HepG2 (cell line): ENCODE measurements around the gene OR2W1. TPM values are rescaled to one million over a fixed set of nuclear protein-coding genes. Genes with fewer than 3 reads are reported as not detected.

Experiments used
- CEBPZ ChIP-seq: IDR thresholded peaks from 2 replicates; pipeline ENCODE4 v1.6.1; 2012; ENCODE audit warnings: low read length, improper control_type of control experiment
- ETV5 ChIP-seq: IDR thresholded peaks from 2 replicates; pipeline ENCODE4 v1.6.1; 2018; ENCODE audit warnings: missing biosample characterization, missing genetic modification reagents, inconsistent platforms, borderline replicate concordance
- JUND ChIP-seq: sonication (generic); formaldehyde crosslinking; IDR thresholded peaks from 2 replicates; pipeline ENCODE4 v1.8.0; 2022; ENCODE audit warnings: mild to moderate bottlenecking, missing genetic modification reagents
- NFYB ChIP-seq: sonication (generic); formaldehyde crosslinking; IDR thresholded peaks from 2 replicates; pipeline ENCODE4 v1.4.0; 2020; ENCODE audit warnings: missing genetic modification reagents
- POLR2A ChIP-seq, 2 experiments: IDR thresholded peaks; 2 replicates each; pipeline ENCODE4 v1.6.1; 2011; ENCODE audit warnings: low read depth in 2 of 2, low read length in 2 of 2, mild to moderate bottlenecking in 1 of 2, moderate library complexity in 1 of 2; ENCODE audit not compliant: insufficient read depth in 1 of 2
- RXRB ChIP-seq: IDR thresholded peaks from 2 replicates; pipeline ENCODE4 v1.6.1; 2016; ENCODE audit warnings: borderline replicate concordance, missing genetic modification reagents, missing compliant biosample characterization
- SIX1 ChIP-seq: sonication (generic); formaldehyde crosslinking; IDR thresholded peaks from 2 replicates; pipeline ENCODE4 v1.4.0; 2020; ENCODE audit warnings: missing genetic modification reagents, borderline replicate concordance
- SKI ChIP-seq: fragments of 450-650 bp; IDR thresholded peaks from one replicate; pipeline ENCODE4 v1.6.1; 2018; ENCODE audit warnings: mild to moderate bottlenecking; ENCODE audit not compliant: partially characterized antibody
- SP1 ChIP-seq, 2 experiments: fragments of 450-650 bp in 1 of 2; sonication (generic) in 1 of 2; formaldehyde crosslinking in 1 of 2; IDR thresholded peaks; 2 replicates each; pipeline versions ENCODE4 v1.4.0 to v1.6.1; 2016 to 2020; ENCODE audit warnings: missing genetic modification reagents in 1 of 2
- TBP ChIP-seq: sonication (generic); formaldehyde crosslinking; IDR thresholded peaks from 2 replicates; pipeline ENCODE4 v1.5.0; 2020; ENCODE audit warnings: missing genetic modification reagents
- TCF7L2 ChIP-seq: IDR thresholded peaks from 2 replicates; pipeline ENCODE4 v1.6.1; 2011; ENCODE audit warnings: mild to moderate bottlenecking, low read depth, low read length, moderate library complexity
- TIGD3 ChIP-seq: sonication (generic); formaldehyde crosslinking; IDR thresholded peaks from 2 replicates; pipeline ENCODE4 v1.5.1; 2020; ENCODE audit warnings: mild to moderate bottlenecking, missing genetic modification reagents, borderline replicate concordance
- ZBTB38 ChIP-seq: sonication (generic); formaldehyde crosslinking; IDR thresholded peaks from 2 replicates; pipeline ENCODE4 v1.5.1; 2020; ENCODE audit warnings: mild to moderate bottlenecking, missing genetic modification reagents
- ZC3H4 ChIP-seq: sonication (generic); formaldehyde crosslinking; IDR thresholded peaks from 2 replicates; pipeline ENCODE4 v1.4.0; 2020; ENCODE audit warnings: missing genetic modification reagents, borderline replicate concordance
- ZNF24 ChIP-seq: fragments of 450-650 bp; IDR thresholded peaks from 2 replicates; pipeline ENCODE4 v1.6.1; 2017; ENCODE audit warnings: antibody characterized with exemption, mild to moderate bottlenecking
- ZNF431 ChIP-seq: sonication (generic); formaldehyde crosslinking; IDR thresholded peaks from 2 replicates; pipeline ENCODE4 v1.9.0; 2022; ENCODE audit warnings: missing genetic modification reagents, low read depth, mild to moderate bottlenecking, borderline replicate concordance
- ZNF878 ChIP-seq: sonication (generic); formaldehyde crosslinking; IDR thresholded peaks from 2 replicates; pipeline ENCODE4 v1.8.1; 2023; ENCODE audit warnings: mild to moderate bottlenecking, missing genetic modification reagents, moderate library complexity
- polyA plus RNA-seq, 8 experiments: library from polyadenylated mRNA; depleted of rRNA in 3 of 8; stranded (reverse) in 7 of 8; unstranded in 1 of 8; fragments of >200 nt; fragmentation: Illumina TruSeq in 4 of 8; extraction: Trizol in 4 of 8; gene quantifications; 2 replicates each; pipeline versions ENCODE4 v1.2.1 to v1.2.3, GENCODE V29; 2011 to 2016; ENCODE audit warnings: low read depth in 4 of 8, missing spikeins in 1 of 8, mixed read lengths in 1 of 8; ENCODE audit not compliant: insufficient read depth in 1 of 8
- total RNA-seq, 5 experiments: library from RNA; depleted of rRNA; stranded (reverse); fragments of >200 nt; fragmentation: Illumina TruSeq; extraction: Trizol; gene quantifications; 2 replicates each; pipeline ENCODE4 v1.2.3, GENCODE V29; 2016; ENCODE audit warnings: low read depth in 1 of 5
- TF ChIP-seq, protein P1 (sequence below): sonication (generic); formaldehyde crosslinking; IDR thresholded peaks from 2 replicates; pipeline ENCODE4 v1.4.0; 2020; ENCODE audit warnings: mild to moderate bottlenecking, low read depth, missing genetic modification reagents
- TF ChIP-seq, protein P2 (sequence below): sonication (generic); formaldehyde crosslinking; IDR thresholded peaks from 2 replicates; pipeline ENCODE4 v1.4.0; 2020; ENCODE audit warnings: missing genetic modification reagents, mild to moderate bottlenecking, borderline replicate concordance

The OR2W1 gene
- total and polyA plus RNA-seq, 2 of the 13 experiments (the other 11 are each of a cell fraction or from before 2014, with no cell fraction given): not detected

- TF ChIP-seq TIGD3 (CRISPR knock-in tag): 0 out of 2 replicates have a peak, but pooled peaks have one; percentile 57
- no peak; the same call in 1 of the 2 replicates for TF ChIP-seq ZNF878
- TF ChIP-seq ZBTB38 (CRISPR knock-in tag): peak; percentile 62; the same call in 1 of the 2 replicates
- no peak for TF ChIP-seq TCF7L2
- TF ChIP-seq RXRB (CRISPR knock-in tag): 0 out of 2 replicates have a peak, but pooled peaks have one; percentile 31
- no peak for TF ChIP-seq POLR2A (IDR thresholded peaks at IDR 0.05; ENCODE audit: insufficient read depth in 1 of 2, low read depth in 2 of 2, low read length in 2 of 2)
- TF ChIP-seq SKI: no peak
- TF ChIP-seq ZNF431 (CRISPR knock-in tag): peak; percentile 83
- no peak; the same call in 1 of the 2 replicates for TF ChIP-seq TBP (CRISPR knock-in tag)
- 0 out of 2 replicates have a peak, but pooled peaks have one; percentile 26 for TF ChIP-seq SIX1 (CRISPR knock-in tag)
- no peak for TF ChIP-seq SP1 (IDR thresholded peaks at IDR 0.05)
- TF ChIP-seq SP1 (CRISPR knock-in tag; IDR thresholded peaks at IDR 0.05): peak; percentile 39; the same call in 1 of the 2 replicates
- TF ChIP-seq NFYB (CRISPR knock-in tag): peak; percentile 37
- TF ChIP-seq CEBPZ: no peak
- no peak for TF ChIP-seq ETV5 (CRISPR knock-in tag)
- TF ChIP-seq JUND (CRISPR knock-in tag): 0 out of 2 replicates have a peak, but pooled peaks have one; percentile 18
- TF ChIP-seq, protein P1, sequence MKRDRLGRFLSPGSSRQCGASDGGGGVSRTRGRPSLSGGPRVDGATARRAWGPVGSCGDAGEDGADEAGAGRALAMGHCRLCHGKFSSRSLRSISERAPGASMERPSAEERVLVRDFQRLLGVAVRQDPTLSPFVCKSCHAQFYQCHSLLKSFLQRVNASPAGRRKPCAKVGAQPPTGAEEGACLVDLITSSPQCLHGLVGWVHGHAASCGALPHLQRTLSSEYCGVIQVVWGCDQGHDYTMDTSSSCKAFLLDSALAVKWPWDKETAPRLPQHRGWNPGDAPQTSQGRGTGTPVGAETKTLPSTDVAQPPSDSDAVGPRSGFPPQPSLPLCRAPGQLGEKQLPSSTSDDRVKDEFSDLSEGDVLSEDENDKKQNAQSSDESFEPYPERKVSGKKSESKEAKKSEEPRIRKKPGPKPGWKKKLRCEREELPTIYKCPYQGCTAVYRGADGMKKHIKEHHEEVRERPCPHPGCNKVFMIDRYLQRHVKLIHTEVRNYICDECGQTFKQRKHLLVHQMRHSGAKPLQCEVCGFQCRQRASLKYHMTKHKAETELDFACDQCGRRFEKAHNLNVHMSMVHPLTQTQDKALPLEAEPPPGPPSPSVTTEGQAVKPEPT (CRISPR knock-in tag): peak; percentile 78; the same call in 1 of the 2 replicates
- no peak for TF ChIP-seq ZNF24
- TF ChIP-seq, protein P2, sequence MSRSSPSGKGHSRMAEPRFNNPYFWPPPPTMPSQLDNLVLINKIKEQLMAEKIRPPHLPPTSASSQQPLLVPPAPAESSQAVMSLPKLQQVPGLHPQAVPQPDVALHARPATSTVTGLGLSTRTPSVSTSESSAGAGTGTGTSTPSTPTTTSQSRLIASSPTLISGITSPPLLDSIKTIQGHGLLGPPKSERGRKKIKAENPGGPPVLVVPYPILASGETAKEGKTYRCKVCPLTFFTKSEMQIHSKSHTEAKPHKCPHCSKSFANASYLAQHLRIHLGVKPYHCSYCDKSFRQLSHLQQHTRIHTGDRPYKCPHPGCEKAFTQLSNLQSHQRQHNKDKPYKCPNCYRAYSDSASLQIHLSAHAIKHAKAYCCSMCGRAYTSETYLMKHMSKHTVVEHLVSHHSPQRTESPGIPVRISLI (CRISPR knock-in tag): peak; percentile 60; the same call in 1 of the 2 replicates
- no peak for TF ChIP-seq ZC3H4 (CRISPR knock-in tag)
These were observed 28.2 kb downstream of the OR2W1 start (continued) for GRCh38 chr6:29016559-29017427.
